Chondrocyte (in vitro differentiated cells): ENCODE data around the gene RNF126. TPM values are rescaled to one million over a fixed set of nuclear protein-coding genes. Genes with fewer than 3 reads are reported as not detected.

Experiments used
- DNase-seq: peaks from one replicate; pipeline ENCODE4 v3.0.0; 2021; ENCODE audit warnings: mixed read lengths, low spot score
- H3K27ac Mint-ChIP-seq: one replicate; pipeline ENCODE4 v1.8.0; 2021; ENCODE audit warnings: mild to moderate bottlenecking, moderate library complexity, mixed read lengths; ENCODE audit not compliant: unreplicated experiment
- H3K27me3 Mint-ChIP-seq: 2 replicates; pipeline ENCODE4 v1.8.0; 2021; ENCODE audit warnings: low read depth, mixed read lengths
- H3K36me3 Mint-ChIP-seq: 2 replicates; pipeline ENCODE4 v1.8.0; 2021; ENCODE audit warnings: low read depth, mixed read lengths
- H3K4me1 Mint-ChIP-seq: 2 replicates; pipeline ENCODE4 v1.8.0; 2021; ENCODE audit warnings: low read depth, mild to moderate bottlenecking, mixed read lengths
- H3K4me3 Mint-ChIP-seq: one replicate; pipeline ENCODE4 v1.8.0; 2021; ENCODE audit warnings: mild to moderate bottlenecking, moderate library complexity, mixed read lengths; ENCODE audit not compliant: unreplicated experiment
- H3K9me3 Mint-ChIP-seq: 2 replicates; pipeline ENCODE4 v1.8.0; 2021; ENCODE audit warnings: low read depth, mixed read lengths
- CTCF ChIP-seq: fragments of 200-600 bp; sonication (generic); IDR thresholded peaks from 2 replicates; pipeline ENCODE4 v1.5.0; 2021; ENCODE audit warnings: antibody characterized with exemption, mild to moderate bottlenecking, moderate library complexity
- total RNA-seq: library from RNA; stranded (reverse); gene quantifications from 3 replicates; pipeline ENCODE4 v1.2.1, GENCODE V29; 2021

The RNF126 gene
- total RNA-seq, 1 donor from 2014 or later = 29.5 TPM

- Mint-ChIP-seq H3K4me3 (peak overlapping the region; percentile 75), H3K36me3 (peaks cover 4% of the 10 kb centered on the region), H3K27ac (peak overlapping the region; percentile 95), H3K27me3 (no peaks in the 10 kb centered on the region), H3K9me3 (no peaks in the 10 kb centered on the region), H3K4me1 (peaks cover 32% of the 10 kb centered on the region)
- no peak for TF ChIP-seq CTCF
- peak; percentile 92 for DNase-seq
These were observed 14.8 kb upstream of the RNF126 start for GRCh38 chr19:677601-678436.

DNA sequence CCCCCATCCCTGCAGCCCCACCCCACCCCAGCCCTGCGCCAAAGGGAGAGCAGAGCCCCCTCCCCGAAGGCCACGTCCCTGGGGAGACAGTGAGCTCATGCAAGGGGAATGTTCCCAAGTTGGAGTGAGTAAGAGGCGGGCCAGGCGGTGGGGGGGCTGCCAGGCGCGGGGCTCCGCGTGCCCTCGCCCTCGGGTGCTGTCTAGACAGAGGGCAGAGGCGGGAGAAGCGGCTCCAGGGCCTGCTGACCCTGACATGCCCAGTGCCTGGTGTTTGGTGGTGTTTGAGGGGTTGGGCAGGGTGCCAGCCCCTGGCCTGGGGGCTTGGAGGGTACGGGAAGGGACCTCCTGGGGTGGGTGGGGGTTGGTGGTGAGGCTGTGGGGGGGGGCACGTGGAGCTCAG, 14.2 kb upstream of the RNF126 start:
- Mint-ChIP-seq H3K9me3 (no peaks in the 10 kb centered on the region), H3K4me1 (peaks cover 32% of the 10 kb centered on the region), H3K27ac (peak overlapping the region; percentile 95), H3K36me3 (peaks cover 4% of the 10 kb centered on the region), H3K27me3 (no peaks in the 10 kb centered on the region), H3K4me3 (peak overlapping the region; percentile 75)
- DNase-seq = peak; percentile 98
- TF ChIP-seq CTCF = no peak

GRCh38 chr19:676339-677105, 13.5 kb upstream of the RNF126 start, which contains the start of gene FSTL3:
Gene FSTL3 (plus strand): TSS chr19:676392. CDS start chr19:676424, 32 bp downstream.
- Mint-ChIP-seq H3K9me3 (no peaks in the 10 kb centered on the region), H3K4me3 (peak within 1 kb of the TSS; percentile 75), H3K27me3 (no peaks in the 10 kb centered on the region), H3K27ac (peak within 1 kb of the TSS; percentile 95), H3K36me3 (peaks cover 4% of the 10 kb centered on the region), H3K4me1 (peaks cover 32% of the 10 kb centered on the region)
- TF ChIP-seq CTCF = no peak
- DNase-seq = peak; percentile 86

DNA sequence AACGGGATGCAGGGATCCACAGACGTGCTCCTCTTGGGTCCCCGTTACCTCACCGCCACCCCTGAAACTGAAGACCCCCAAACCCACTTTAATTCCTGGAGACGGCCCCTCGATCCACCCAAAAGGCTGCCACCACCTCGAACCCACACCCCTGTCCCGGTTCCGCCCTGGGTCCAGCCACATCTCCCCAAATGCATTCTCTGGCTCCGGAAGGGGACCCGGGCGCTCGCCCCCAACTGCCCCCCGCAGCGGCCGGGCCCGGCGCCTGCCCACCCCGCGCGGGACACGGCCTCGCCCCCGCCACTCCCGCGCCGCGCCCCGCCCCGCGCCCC, 13.0 kb upstream of the RNF126 start:
- DNase-seq = peak; percentile 72
- Mint-ChIP-seq H3K36me3 (peaks cover 4% of the 10 kb centered on the region), H3K4me3 (peak overlapping the region; percentile 64), H3K27ac (peak overlapping the region; percentile 63), H3K9me3 (no peaks in the 10 kb centered on the region), H3K4me1 (peaks cover 32% of the 10 kb centered on the region), H3K27me3 (no peaks in the 10 kb centered on the region)
- no peak for TF ChIP-seq CTCF
